Tibial nerve (tissue), 4 donors: ENCODE results near the gene NUTM1. TPM values are rescaled to one million over a fixed set of nuclear protein-coding genes. Genes with fewer than 3 reads are reported as not detected.
A peak's percentile ranks its signal among the peaks of the same experiment; 100 is the strongest.

Experiments used
- DNase-seq, 2 donors: peaks; one replicate each; pipeline ENCODE4 v3.0.0-alpha.2; 2019; ENCODE audit warnings: low spot score in 2 of 2
- H3K27ac ChIP-seq, 4 donors: fragments of 200-600 bp; sonication (generic) in 3 of 4; one replicate each; pipeline ENCODE4 v1.5.1; 2017 to 2019; ENCODE audit warnings: mild to moderate bottlenecking in 1 of 4
- H3K27me3 ChIP-seq, 2 donors: fragments of 200-600 bp; sonication (generic) in 1 of 2; one replicate each; pipeline versions ENCODE4 v1.5.1 to v1.6.0; 2017 to 2019
- H3K36me3 ChIP-seq, 3 donors: fragments of 200-600 bp; sonication (generic); one replicate each; pipeline ENCODE4 v1.5.1; 2018 to 2019
- H3K4me1 ChIP-seq, 4 donors: fragments of 200-600 bp; sonication (generic) in 3 of 4; one replicate each; pipeline ENCODE4 v1.5.1; 2017 to 2019
- H3K4me3 ChIP-seq, 4 donors: fragments of 200-600 bp; sonication (generic) in 3 of 4; one replicate each; pipeline ENCODE4 v1.5.1; 2017 to 2019; ENCODE audit warnings: mild to moderate bottlenecking in 1 of 4, moderate library complexity in 1 of 4
- H3K9me3 ChIP-seq, 4 donors: fragments of 200-600 bp; sonication (generic) in 3 of 4; one replicate each; pipeline ENCODE4 v1.5.1; 2017 to 2019
- CTCF ChIP-seq, 5 experiments: fragments of 200-600 bp in 3 of 5; fragments of 450-650 bp in 2 of 5; sonication (generic) in 3 of 5; IDR thresholded peaks; one replicate each; pipeline ENCODE4 v1.5.1; 2016 to 2019; ENCODE audit warnings: antibody characterized with exemption in 5 of 5, mild to moderate bottlenecking in 3 of 5, moderate library complexity in 2 of 5
- EP300 ChIP-seq, 2 donors: sonication (generic); formaldehyde crosslinking; IDR thresholded peaks; one replicate each; pipeline ENCODE4 v1.6.1; 2017; ENCODE audit warnings: antibody characterized with exemption in 2 of 2, mild to moderate bottlenecking in 1 of 2
- POLR2A ChIP-seq, 2 donors: fragments of 450-650 bp; IDR thresholded peaks; one replicate each; pipeline ENCODE4 v1.6.1; 2017; ENCODE audit warnings: antibody characterized with exemption in 2 of 2, mild to moderate bottlenecking in 2 of 2, moderate library complexity in 2 of 2
- WGBS, 2 donors: methylation state at CpG; one replicate each; pipeline ENCODE4 v1.1.5; 2018; 5-methylcytosine and 5-hydroxymethylcytosine counted together
- total RNA-seq, 4 donors: library from RNA; depleted of rRNA; stranded (reverse); fragments of >200 nt; gene quantifications; one replicate each; pipeline ENCODE4 v1.1.0, GENCODE V29; 2016

The NUTM1 gene
- total RNA-seq, 4 donors from 2014 or later, result not detected

DNA sequence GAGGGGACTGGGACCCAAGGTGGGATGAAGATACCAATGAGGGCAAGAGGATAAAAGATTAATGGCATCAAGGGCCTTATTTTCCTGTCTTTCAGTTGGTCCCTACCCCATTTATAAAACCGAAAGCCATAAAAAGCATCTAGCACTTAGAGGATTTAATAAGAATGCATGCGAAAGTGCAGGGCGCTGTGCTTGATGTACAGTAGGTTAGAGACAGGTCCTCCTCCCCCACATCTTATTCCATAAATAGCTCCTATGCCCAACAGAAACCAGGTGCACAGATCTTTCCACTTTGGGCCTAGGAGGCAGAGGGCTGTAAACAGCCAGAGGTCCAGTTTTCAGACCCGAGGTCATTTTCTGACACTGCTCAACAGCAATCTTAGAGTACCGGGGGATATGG is 22.7 kb downstream of the NUTM1 start:
- 39 to 41% methylated on average over 5 of the region's 5 CpGs for WGBS, 2 donors

DNA sequence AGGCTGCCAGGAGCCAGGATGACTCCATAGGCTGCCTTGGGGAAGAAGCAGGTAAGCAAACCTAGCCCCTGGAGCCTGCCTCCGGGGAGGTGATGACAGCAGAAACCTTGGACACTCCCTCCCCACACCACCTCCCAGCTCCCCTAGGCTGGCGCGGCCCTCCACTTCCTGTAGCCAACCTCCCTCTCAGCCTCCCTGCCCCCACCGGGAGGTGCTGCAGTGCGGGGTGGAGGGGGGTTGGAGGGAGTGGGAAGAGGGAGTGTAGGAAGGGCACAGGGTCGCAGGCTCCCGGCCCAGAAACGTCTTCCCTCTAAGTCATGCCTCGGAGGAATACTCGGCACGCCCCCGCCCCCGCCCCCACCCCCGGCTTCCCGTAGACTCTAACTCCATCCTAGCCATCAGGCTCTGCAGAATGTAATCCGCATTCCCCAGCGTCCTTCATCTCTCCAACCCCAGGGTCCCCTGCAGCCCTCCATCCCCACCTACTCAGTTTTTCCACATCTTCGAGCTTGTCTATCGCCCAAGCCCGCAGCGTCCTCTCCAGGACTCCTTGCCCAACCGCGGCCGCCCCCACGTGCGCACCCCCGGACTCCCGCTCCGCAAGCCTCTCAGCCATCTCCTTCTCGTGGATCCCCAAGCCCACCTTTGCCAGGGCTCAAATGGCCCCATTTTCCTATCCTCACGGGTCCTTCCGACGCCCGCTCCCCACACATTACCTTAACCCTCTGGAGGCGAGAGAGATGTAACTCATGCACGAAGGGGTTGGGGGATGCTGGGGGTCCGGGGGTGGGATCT is 23.4 kb downstream of the NUTM1 start:
- Histone ChIP-seq H3K27ac (peak overlapping the region; percentile 37 to 98 (median 96)), H3K9me3 (no peaks in the 10 kb centered on the region), H3K27me3 (no peaks in the 10 kb centered on the region), H3K4me3 (peak overlapping the region; percentile 72 to 92 (median 82)), H3K36me3 (peaks cover 0 to 26% (median 0%) of the 10 kb centered on the region in 3 donors), H3K4me1 (peaks cover 0 to 26% (median 14%) of the 10 kb centered on the region in 4 donors)
- WGBS, 2 donors, result 0 to 1% methylated on average over 31 to 36 of the region's 37 CpGs
- peak; percentile 22 to 39 for DNase-seq
- no peak for TF ChIP-seq POLR2A (IDR thresholded peaks at IDR 0.05)
- no peak for TF ChIP-seq EP300 (IDR thresholded peaks at IDR 0.05)
- no peak for TF ChIP-seq CTCF (IDR thresholded peaks at IDR 0.05)

More for the DNA sequence above, 22.7 kb downstream of the NUTM1 start:
- no peak for DNase-seq
- peaks cover 0 to 26% (median 14%) of the 10 kb centered on the region in 4 donors for H3K4me1 ChIP-seq
- peak overlapping the region in 3 of 4 donors; percentile 37 to 97 (median 94) for H3K27ac ChIP-seq
- H3K27me3 ChIP-seq, result no peaks in the 10 kb centered on the region
- peak overlapping the region; percentile 72 to 92 (median 82) for H3K4me3 ChIP-seq
- peaks cover 0 to 33% (median 0%) of the 10 kb centered on the region in 3 donors for H3K36me3 ChIP-seq
- TF ChIP-seq CTCF (IDR thresholded peaks at IDR 0.05) (no peak), EP300 (IDR thresholded peaks at IDR 0.05) (no peak), POLR2A (IDR thresholded peaks at IDR 0.05) (no peak)
- no peaks in the 10 kb centered on the region for H3K9me3 ChIP-seq

DNA sequence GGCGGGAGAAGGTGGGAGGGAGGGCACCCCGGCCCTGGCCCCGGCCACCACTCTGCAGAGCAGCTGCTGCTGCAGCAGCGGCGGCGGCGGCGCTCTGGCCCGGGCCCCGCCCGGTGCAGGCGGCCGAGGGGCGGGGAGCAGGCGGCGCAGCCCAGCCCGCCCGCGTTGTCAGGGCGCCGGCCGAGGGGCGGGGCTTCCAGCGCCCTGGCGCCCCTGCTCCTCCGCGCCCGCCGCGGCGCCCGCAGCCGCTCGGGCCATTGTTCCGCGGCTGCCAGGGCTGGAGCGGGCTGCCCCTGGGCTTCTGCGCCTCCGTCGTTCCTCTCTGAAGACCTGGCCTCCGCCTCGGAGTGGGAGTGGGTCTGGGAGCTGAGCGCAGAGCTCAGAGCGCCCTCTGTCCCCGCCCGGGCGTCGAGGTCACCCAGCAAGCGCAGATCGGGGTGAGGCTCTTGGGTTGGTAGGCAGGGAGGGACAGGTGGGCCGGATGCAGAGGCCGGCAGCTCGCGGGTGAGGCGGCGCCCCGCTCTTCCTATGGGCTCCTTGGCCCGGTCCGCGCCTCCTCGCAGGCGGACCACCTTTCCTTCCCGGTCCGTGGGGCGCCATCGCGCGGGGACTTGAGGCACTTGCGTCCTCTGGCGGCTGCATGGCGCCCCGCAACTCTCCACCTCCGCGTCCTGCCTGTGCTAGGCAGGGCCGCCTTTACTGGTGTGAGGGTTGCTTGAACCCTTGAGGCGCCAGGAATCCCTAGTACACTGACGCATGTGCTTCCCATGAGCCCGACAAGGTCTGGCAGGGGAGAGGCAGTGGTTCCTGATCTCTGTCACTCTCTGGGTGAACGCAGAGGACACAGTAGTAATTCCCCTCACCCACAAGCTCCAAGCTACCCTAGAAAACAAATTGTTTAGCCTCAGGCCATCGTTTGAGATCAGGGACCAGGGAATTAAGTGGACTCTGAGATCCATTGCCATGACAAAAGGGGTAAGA is 24.3 kb downstream of the NUTM1 start, which contains the start of gene LPCAT4:
LPCAT4 (minus strand) TSS at position 96 of the 981 bp plus-strand sequence. CDS start 96 bp downstream, outside the sequence.
- H3K9me3 ChIP-seq, result no peaks in the 10 kb centered on the region
- DNase-seq, result peak; percentile 77 to 82
- H3K4me1 ChIP-seq, result peaks cover 0 to 26% (median 14%) of the 10 kb centered on the region in 4 donors
- peak within 1 kb of the TSS; percentile 72 to 92 (median 82) for H3K4me3 ChIP-seq
- H3K36me3 ChIP-seq, result peaks cover 0 to 18% (median 0%) of the 10 kb centered on the region in 3 donors
- WGBS, 2 donors, result 0 to 1% methylated on average over 4 to 63 of the region's 80 CpGs
- peak; percentile 95 to 98 (median 96) for TF ChIP-seq CTCF (IDR thresholded peaks at IDR 0.05)
- TF ChIP-seq EP300 (IDR thresholded peaks at IDR 0.05), result peak in 1 of 2 donors; percentile 80
- peak; percentile 12 to 71 for TF ChIP-seq POLR2A (IDR thresholded peaks at IDR 0.05)
- peak within 1 kb of the TSS; percentile 94 to 98 (median 98) for H3K27ac ChIP-seq
- H3K27me3 ChIP-seq, result no peaks in the 10 kb centered on the region

DNA sequence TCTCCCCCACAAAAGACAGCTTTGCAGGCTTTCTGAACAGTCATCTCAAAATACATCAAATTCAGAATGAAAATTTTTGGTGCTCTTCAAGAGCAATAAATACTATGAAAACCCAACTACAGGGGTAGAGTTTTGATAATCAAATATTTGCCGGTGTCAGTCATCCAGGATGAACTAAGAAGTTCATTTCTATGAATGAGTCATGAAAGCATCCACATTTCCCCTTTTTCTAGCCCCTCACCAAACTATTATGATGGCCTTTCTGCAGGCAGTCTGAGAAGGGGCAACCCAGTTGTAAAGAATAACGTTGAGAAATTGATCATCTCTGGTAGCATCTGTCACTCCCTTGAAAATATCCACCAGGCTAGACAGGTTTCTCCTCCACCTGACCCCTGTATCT is 27.0 kb downstream of the NUTM1 start:
- H3K4me3 ChIP-seq, result no peak overlapping the region
- 56 to 60% methylated on average over 2 of the region's 2 CpGs for WGBS, 2 donors
- H3K9me3 ChIP-seq, result no peaks in the 10 kb centered on the region
- H3K27ac ChIP-seq, result no peak overlapping the region
- no peaks in the 10 kb centered on the region for H3K36me3 ChIP-seq
- no peak for DNase-seq
- H3K27me3 ChIP-seq, result no peaks in the 10 kb centered on the region
- peaks cover 0 to 23% (median 14%) of the 10 kb centered on the region in 4 donors for H3K4me1 ChIP-seq
- TF ChIP-seq CTCF (IDR thresholded peaks at IDR 0.05), result no peak
